GM21528 (cell line): Measurements from ENCODE around the gene ANXA2R.
"Not testable (repeated sequence)": the region's sequence is repeated elsewhere in the genome, so short reads cannot be mapped to it uniquely, and the experiment has no call there.

Experiments used
- ATAC-seq: cut with Tn5 transposase; IDR thresholded peaks from one replicate; pipeline ENCODE4 v1.9.1; 2021; ENCODE audit warnings: mild to moderate bottlenecking, moderate library complexity; ENCODE audit not compliant: unreplicated experiment, low FRiP score

The ANXA2R gene

DNA sequence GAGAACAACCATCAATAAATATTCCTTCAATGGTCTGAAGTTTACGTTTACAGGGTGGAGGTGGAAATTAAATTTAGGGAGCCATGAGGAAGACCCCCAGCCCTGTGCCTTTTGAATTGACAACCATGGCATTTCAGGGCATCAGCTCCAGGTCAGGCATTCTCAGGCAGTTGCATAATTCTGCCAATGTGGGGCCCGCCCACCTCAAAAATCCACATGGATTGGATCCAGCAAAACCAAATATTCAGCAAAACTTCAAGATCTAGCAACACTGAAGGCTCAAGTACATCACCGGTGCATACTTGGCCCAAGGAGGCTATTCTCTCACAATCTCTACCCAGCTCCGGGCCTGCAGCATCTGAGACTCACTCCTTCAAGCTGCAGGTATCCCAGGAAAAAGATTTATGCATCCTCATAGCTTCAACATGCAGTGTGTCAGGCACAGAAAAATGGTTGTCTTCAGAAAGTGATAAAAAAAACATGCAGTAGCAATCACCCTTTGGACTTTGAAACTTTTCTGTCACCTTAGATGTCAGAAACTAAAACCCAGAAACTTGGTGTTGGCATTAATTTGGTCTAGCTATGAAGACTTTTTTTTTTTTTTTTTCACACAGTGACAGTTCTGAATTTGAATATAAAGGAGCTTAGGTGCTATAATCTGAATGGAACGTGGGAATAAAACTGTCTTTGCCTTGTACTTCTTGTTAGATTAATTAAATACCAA lies 21.4 kb upstream of the ANXA2R start:
- no peak for ATAC-seq

DNA sequence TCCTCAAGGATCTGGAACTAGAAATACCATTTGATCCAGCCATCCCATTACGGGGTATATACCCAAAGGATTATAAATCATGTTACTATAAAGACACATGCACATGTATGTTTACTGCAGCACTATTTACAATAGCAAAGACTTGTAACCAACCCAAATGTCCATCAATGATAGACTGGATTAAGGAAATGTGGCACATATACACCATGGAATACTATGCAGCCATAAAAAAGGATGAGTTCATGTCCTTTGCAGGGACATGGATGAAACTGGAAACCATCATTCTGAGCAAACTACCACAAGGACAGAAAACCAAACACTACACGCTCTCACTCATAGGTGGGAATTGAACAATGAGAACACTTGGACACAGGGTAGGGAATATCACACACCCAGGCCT lies 19.9 kb upstream of the ANXA2R start:
- not testable (repeated sequence) for ATAC-seq

DNA sequence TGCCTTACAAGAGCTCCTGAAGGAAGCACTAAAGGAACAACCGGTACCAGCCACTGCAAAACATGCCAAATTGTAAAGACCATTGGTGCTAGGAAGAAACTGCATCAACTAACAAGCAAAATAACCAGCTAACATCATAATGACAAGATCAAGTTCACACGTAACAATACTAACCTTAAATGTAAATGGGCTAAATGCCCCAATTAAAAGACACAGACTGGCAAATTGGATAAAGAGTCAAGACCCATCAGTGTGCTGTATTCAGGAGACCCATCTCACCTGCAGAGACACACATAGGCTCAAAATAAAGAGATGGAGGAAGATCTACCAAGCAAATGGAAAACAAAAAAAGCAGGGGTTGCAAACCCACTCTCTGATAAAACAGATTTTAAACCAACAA lies 15.0 kb upstream of the ANXA2R start:
- ATAC-seq, result not testable (repeated sequence)

DNA sequence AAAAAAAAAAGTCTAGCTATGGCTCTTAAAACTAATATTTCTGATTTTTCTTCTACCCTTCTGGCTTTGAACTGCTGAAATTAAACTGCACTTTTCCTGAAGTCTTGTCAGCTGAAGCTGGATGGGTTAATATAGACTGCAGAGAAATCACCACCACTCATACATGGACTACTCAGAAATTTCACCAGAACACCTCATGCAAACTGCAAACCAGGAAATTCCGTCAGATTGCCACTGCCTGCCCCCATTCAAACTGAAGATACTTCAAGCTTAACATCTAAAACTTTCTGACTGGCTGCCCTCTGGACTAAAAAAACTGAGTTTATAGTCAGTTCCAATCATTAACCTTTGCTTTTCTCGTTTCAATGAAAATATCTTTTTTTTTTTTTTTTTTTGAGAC lies 11.6 kb upstream of the ANXA2R start:
- ATAC-seq, result no peak

DNA sequence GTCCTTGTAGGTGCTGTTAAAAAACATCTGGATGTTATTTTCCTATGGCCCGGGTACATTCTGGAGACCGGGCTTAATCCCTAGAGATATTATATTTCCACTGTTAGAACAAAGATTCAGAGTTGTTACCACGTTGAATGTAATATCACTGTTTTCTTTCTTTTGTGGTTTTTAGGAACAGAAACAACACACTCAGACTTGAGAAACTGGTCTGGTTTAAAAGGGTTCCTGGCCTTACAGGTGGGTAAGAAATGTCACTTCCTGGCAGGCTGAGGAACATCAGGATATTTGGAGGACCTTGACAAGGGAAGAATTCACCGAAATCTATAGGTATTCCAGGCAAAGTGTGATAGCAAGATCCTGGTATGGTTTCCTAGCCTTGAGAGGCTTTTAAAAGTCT lies 10.3 kb upstream of the ANXA2R start:
- ATAC-seq, result no peak

DNA sequence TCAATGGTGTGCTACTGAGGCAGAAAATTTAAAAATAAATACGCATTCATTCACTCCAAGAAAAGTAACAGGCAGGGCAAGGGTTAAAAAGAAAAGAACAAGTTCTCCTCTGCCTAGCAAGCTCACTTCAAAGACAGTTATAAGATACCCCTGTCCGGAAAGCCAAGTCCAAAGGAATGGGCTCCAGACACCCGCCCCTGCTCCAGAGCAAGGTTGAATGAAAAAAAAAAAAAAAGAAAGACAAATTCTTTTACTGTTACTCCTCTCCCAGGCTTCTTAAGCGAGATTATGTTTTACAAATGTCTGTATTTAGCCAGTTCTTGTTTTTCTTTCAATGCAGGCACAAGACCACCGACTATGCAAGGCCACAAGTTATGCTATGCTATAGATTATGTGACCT lies 9.1 kb upstream of the ANXA2R start:
- ATAC-seq, result no peak

DNA sequence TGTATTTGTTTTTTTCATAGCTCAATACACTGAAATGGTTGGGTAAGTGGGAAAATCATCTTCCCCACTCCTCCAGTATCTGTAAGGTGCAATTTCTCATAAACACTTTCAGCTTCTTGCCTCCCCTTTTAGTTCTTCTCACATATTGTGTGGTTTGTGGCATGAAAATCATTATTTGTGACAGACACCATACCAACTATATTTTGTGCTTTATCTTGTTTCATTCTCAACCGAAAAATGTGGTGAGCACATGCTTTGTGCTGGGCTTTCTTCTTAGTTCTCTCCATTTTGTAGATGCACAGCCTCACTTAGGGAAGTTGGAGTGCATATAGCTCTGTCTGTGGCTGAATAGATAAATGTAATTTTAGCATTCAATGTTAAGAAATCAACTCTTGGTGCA lies 6.4 kb upstream of the ANXA2R start:
- no peak for ATAC-seq

DNA sequence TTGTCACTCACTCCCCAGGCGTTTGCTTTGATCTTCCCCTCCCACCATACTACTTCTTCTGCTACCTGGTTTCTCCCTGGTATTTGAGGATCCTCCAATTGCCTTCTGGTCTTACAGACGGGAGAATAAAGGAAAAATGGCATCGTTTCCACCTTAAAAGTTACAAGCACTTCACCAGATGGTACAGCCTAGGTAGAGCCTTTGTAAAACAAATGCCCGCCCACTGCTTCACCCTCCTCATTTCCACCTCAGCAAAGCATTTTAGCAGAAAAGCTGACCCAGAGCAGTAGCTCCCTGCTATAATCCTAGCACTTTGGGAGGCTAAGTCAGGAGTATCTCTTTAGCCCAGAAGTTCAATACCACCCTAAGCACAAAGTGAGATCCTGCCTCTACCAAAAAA lies 5.1 kb upstream of the ANXA2R start:
- ATAC-seq, result no peak

DNA sequence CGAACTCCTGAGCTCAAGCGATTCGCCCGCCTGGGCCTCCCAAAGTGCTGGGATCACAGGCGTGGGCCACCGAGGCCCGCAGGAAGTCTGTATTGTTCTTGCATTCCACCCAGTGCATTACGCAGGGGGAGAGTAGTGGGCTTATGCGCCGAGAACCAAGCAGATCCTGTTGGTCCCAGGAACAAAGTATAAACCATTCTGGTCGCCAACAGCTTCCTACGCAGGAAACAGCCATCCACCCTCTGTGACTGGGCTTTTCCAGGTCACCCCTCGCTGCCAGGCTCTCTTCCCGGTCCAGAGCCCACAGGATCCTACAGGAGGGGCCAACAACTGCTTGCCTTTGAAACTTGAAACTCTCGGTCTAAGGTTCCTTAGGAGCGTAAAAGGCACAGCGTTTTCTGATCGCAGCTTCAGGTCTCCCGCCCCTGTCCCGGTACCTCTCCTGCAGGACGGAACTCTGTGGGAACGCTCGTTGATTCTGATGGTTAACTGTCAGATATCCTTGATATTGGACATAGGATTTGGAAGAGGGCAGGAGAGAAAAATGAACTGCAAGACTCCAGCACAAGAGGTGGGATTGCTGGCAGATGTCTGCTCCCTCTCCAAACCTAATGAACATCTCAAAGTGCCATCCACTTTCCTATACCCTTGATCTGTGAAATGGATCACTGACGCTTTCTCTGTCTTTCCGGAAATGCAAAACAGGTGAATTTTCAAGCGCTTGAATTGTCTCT lies 4.2 kb upstream of the ANXA2R start:
- ATAC-seq, result no peak

DNA sequence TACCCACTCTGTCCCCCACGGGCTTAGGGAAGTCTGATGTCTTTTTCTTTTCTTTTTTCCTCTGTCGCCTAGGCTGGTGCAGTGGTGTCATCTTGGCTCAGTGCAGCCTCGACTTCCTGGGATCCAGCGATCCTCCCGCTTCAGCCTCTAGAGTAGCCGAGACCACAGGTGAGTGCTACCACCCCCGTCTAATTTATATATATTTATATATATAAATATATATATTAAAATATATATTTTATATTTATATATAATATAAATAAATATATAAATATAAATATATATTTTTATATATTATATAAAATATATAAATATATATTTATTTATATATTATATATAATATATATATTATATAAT lies 3.3 kb upstream of the ANXA2R start:
- no peak for ATAC-seq

DNA sequence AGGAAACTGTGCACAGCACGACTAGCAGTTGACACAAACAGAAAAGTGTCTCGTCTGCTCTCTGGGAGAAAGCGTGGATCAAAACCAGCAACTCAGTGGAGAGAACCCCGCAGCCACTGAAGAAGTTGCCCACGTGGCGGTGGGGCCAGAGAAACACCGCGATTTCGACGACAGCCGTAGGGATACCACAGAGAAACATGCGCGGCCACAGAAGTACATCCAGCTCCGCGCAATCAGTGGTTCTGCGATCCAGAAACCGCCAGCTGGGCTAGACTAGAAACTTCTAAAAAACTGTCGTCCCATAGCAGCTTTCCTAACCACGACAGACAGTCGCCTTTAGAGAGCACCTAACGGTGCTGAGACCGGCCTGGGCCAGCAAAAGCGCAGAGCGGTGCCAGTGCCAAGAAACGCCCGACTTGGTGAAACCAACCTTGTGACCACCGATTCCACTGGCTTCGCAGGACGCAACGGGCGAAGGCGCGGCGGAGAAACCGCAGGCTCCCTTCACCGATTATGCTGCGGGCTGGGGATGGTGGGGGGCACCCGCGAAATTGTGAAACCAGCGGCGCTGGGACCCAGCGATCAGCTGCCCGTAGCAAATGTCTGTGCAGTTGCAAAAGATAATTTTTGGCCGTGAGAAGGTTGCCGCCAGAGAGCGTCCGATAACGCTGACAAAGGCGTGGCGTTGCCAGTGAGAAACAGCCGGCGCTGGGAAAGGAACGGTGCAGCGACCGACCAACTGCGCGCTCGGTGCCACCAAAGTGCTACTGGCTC lies 2.7 kb upstream of the ANXA2R start:
- peak; percentile 21 for ATAC-seq

DNA sequence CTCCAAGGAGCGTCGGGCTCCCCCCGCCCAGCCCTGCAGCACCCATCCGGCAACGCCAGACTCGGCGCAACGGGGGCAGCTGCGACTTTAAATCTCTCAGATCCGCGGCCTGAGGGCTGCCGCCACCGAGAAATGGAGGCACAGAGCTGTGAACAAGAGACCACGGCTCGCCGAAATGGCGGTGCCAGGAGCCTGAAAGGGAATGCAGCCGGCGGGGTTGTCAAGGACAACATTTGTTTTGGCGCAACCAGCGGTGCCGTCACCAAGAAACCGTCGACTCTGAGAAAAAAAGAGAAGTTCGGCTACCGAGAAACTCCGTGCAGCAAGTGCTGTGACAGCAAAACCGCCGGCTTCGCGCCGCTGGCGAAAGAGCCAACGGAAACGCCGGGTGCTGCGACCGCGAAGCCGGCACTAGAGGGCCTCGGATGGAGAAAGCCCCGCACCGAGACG lies 2.1 kb upstream of the ANXA2R start:
- ATAC-seq, result peak; percentile 31

DNA sequence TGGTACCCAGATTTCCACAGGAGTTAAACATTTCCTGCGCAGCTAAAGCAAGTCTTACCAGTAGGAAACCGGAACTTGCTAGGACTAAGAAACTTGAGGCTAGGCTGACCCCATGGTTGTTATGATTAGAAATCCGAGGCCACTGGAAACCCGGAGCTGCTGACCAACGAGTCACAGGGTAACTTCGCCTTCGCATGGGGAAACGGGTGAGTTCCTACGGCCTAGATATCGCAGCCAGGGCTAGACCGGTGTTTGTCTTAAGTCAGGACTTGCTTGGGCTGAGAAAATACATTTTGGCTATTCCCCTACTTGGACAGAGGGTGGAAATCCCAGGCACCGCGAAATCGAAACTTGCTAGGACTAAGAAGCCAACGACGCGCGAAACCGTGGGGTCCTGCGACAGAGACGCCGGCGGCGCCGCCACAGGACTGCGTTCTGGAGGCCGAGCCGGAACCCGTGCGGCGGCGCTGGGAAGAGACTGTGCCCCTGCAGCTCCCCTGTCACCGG lies 1.6 kb upstream of the ANXA2R start:
- ATAC-seq, result peak; percentile 11

DNA sequence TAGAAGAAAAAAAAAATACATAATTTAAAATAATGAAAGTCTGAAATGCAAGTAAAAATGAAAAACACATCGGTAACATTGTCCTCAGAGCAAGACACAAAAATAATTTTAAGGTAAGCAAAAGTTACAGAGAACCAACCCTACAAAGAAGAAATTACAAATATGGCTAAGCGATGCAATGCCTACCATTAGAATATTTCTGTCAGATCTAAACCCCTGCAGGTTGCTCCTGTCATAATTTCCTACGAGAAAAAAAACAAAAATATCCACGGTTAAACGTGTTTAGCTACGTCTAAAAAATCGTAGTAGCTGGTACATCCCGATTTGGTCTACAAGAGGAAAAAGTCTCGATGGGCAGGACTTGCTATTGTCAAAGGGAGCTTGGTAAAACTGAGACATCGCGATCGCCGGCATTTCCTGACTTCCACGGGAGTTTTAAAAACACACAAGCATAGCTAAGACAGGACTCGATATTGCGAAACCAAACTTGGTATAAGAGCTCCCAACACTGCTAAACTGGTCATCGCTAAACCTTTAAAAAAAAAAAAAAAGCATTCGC lies 1.1 kb upstream of the ANXA2R start:
- ATAC-seq, result no peak

DNA sequence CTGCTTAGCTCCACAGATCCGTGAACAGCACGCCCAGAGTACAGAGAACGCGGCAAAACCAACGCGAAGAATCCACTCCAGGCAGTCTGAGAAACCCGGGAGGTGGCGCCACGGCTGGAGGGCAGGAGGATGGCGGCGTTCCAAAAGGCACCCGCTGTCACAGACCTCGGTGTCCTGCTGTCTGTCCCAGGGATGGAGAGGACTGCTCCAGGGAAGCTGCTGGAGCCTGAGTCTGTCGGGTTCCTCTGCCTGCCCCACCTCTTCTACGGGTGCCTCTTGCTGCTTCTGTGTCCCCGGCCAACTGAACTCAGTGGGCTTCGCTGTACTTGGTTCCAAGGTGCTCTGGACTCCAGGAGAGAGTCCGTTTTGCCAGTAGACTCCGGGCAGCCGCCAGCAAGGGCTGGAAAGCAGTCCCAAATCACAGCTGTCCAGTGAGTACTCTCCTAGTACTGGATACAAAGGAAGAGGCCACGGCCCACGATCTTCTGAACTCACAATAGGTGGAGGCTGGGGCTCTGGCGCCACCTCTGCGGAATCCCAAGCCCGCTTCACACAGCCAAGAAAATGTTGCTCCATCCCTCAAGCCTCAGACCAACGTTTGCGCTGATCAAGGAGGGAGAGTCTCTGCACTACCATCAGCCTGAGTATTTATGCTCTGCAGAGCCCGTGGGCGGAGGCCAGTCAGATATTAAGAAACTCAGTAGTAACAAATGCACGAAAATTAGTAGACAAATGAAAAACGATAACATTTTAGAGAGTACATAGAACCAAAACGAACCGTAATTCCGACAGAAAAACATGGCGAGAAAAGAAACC lies 440 bp downstream of the ANXA2R start:
- no peak for ATAC-seq

DNA sequence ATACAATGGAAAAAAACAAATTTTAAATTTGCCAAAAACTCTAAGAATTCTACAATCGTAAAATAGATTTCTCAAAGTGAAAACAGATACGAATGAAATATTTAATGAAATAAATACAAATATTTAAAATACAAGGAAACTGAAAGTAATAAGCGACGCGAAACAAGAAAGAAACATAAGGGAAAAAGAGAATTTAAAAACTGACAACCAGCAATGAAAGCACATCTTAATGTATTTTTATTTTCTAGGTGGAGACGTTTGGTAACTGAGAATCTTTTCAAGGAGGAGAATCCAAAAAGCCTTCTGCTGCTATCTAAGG lies 1.0 kb downstream of the ANXA2R start:
- no peak for ATAC-seq

DNA sequence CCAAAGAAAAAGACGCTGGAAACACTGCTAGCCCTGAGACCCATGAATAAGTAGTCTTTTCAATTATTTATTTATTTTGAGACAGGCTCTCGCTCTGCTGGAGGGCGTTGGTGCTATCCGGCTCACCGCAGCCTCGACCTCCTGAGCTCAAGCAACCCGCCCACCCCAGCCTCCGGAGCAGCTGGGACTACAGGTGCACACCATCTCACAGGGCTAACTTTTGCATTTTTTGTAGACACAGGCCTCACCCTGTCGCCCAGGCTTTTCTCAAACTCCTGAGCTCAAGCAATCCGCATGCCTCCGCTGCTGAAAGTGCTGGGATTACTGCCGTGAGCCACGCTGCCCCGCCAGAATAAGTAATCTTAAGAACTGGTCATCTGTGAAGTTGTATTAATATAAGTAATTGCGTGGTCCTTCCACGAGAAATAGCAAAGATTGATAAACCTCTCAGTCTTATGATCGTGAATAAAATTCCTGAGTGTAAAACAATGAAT lies 1.6 kb downstream of the ANXA2R start:
- no peak for ATAC-seq

DNA sequence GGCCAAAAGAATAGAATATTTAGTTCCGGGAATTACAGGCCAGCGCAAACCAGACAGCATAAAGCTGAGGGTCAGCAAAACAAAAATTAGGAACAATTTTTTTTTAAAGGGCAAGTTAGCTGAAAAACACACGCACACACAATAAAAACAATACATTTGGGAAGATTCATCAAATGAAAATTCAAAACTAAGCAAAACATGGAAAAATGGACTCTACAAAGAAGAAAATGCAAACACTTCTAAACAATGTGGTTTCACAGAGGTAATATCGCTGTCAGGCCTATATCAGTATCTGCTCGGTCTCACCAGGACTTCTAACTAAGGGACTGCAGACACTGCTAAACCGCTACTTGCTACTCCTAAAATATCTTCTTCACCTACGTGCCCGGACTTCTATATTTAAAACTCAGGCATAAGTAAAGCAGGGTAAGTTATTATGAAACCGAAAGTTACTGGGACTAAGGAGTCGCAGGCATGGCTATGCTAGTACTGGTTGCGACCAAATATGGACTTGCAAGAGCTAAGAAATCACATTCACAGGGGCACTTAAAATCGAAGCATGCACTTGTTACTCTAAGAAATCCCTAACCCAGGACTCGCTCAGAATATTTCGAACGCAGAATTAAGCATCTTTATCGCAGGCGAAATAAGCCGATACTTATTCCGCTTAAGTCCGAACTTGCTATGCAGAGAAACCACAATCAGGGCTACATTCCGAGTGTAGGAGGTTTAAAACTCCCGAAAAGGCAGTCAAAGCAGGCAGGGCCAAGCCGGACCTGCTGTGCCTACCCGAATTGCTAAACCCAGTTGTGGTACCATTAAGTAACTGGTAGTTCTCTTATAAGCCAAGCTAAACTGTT lies 2.3 kb downstream of the ANXA2R start:
- ATAC-seq, result no peak
